Tibial nerve (tissue), 3 donors: ENCODE measurements around the gene NFKBIZ.

Experiments
- POLR2A ChIP-seq, 2 donors: fragments of 450-650 bp; IDR thresholded peaks; one replicate each; pipeline ENCODE4 v1.6.1; 2017; ENCODE audit warnings: antibody characterized with exemption in 2 of 2, mild to moderate bottlenecking in 2 of 2, moderate library complexity in 2 of 2
- TF ChIP-seq, protein P1 (sequence below), 5 experiments: fragments of 200-600 bp in 3 of 5; fragments of 450-650 bp in 2 of 5; sonication (generic) in 3 of 5; IDR thresholded peaks; one replicate each; pipeline ENCODE4 v1.5.1; 2016 to 2019; ENCODE audit warnings: antibody characterized with exemption in 5 of 5, mild to moderate bottlenecking in 3 of 5, moderate library complexity in 2 of 5

DNA sequence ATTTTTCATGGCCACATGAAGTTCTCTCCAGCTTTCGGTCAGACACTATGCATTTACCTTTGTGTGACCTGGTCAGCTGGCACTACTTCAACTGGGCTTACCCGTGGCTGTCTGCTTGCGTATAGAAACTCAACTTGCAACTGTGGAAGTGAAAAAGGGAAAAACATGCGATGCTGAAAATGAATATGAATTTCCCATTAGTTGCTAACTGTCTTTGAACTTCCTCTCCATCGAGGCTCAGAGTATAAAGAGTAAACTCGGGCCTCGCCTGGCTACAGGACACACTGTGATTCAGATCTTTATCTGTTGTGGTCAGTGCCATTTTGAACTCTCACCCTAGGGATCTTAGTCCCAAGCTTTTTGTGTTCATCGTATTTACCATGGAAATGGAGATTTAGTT is 26.8 kb downstream of the NFKBIZ start:
- TF ChIP-seq, protein P1, sequence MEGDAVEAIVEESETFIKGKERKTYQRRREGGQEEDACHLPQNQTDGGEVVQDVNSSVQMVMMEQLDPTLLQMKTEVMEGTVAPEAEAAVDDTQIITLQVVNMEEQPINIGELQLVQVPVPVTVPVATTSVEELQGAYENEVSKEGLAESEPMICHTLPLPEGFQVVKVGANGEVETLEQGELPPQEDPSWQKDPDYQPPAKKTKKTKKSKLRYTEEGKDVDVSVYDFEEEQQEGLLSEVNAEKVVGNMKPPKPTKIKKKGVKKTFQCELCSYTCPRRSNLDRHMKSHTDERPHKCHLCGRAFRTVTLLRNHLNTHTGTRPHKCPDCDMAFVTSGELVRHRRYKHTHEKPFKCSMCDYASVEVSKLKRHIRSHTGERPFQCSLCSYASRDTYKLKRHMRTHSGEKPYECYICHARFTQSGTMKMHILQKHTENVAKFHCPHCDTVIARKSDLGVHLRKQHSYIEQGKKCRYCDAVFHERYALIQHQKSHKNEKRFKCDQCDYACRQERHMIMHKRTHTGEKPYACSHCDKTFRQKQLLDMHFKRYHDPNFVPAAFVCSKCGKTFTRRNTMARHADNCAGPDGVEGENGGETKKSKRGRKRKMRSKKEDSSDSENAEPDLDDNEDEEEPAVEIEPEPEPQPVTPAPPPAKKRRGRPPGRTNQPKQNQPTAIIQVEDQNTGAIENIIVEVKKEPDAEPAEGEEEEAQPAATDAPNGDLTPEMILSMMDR (IDR thresholded peaks at IDR 0.05), result no peak
- no peak for TF ChIP-seq POLR2A (IDR thresholded peaks at IDR 0.05)
